Keratinocyte (primary cell): ENCODE results near the gene TECPR1. TPM values are rescaled to one million over a fixed set of nuclear protein-coding genes. Genes with fewer than 3 reads are reported as not detected.

Source experiments
- DNase-seq: peaks from one replicate; pipeline ENCODE4 v3.0.0-alpha.2; 2011; ENCODE audit warnings: low read depth, missing footprints, low spot score
- FAIRE-seq: peaks from 2 replicates; lab custom pipeline; 2011; peaks lifted over from hg19 to GRCh38; lab: Jason Lieb, UNC
- H2AFZ ChIP-seq: 2 replicates; pipeline ENCODE4 v1.6.0; 2012; ENCODE audit warnings: low read length, control low read depth, inconsistent platforms; ENCODE audit not compliant: control insufficient read depth
- H3K27ac ChIP-seq: 2 replicates; pipeline ENCODE4 v1.5.1; 2011; ENCODE audit warnings: low read length; ENCODE audit not compliant: control insufficient read depth, insufficient read depth
- H3K27me3 ChIP-seq: 3 replicates; pipeline ENCODE4 v1.6.0; 2011; ENCODE audit warnings: low read length; ENCODE audit not compliant: control insufficient read depth, insufficient read depth; ENCODE audit errors: extremely low read depth
- H3K36me3 ChIP-seq, 2 experiments: 2 replicates in 1 of 2; 3 replicates in 1 of 2; pipeline ENCODE4 v1.5.1; 2011; ENCODE audit warnings: low read length in 2 of 2, mild to moderate bottlenecking in 1 of 2; ENCODE audit not compliant: control insufficient read depth in 2 of 2, insufficient read depth in 2 of 2; ENCODE audit errors: extremely low read depth in 1 of 2
- H3K4me1 ChIP-seq: 3 replicates; pipeline ENCODE4 v1.5.1; 2011; ENCODE audit warnings: low read length; ENCODE audit not compliant: control insufficient read depth, insufficient read depth; ENCODE audit errors: extremely low read depth
- H3K4me2 ChIP-seq: 3 replicates; pipeline ENCODE4 v1.6.0; 2011; ENCODE audit warnings: low read depth, low read length; ENCODE audit not compliant: control insufficient read depth, insufficient read depth; ENCODE audit errors: extremely low read depth
- H3K4me3 ChIP-seq, 3 experiments: fragments of 200-600 bp in 1 of 3; sonication (generic) in 1 of 3; 2 replicates in 2 of 3; 3 replicates in 1 of 3; pipeline ENCODE4 v1.5.1; 2011 to 2016; ENCODE audit warnings: low read length in 3 of 3, mild to moderate bottlenecking in 3 of 3, control low read depth in 2 of 3, inconsistent platforms in 1 of 3, low read depth in 1 of 3, mixed read lengths in 1 of 3, mixed run types in 1 of 3, moderate library complexity in 1 of 3; ENCODE audit not compliant: control insufficient read depth in 2 of 3, insufficient read depth in 2 of 3; ENCODE audit errors: extremely low read depth in 1 of 3
- H3K79me2 ChIP-seq: 2 replicates; pipeline ENCODE4 v1.6.0; 2012; ENCODE audit warnings: low read length; ENCODE audit not compliant: control insufficient read depth, insufficient read depth
- H3K9ac ChIP-seq: 3 replicates; pipeline ENCODE4 v1.6.0; 2011; ENCODE audit warnings: low read length; ENCODE audit not compliant: control insufficient read depth, insufficient read depth; ENCODE audit errors: extremely low read depth
- H3K9me1 ChIP-seq: 3 replicates; pipeline ENCODE4 v1.6.0; 2011; ENCODE audit warnings: low read length; ENCODE audit not compliant: control insufficient read depth, insufficient read depth; ENCODE audit errors: extremely low read depth
- H3K9me3 ChIP-seq: 2 replicates; pipeline ENCODE4 v1.5.1; 2012; ENCODE audit warnings: low read depth, low read length; ENCODE audit not compliant: control insufficient read depth
- H4K20me1 ChIP-seq: 3 replicates; pipeline ENCODE4 v1.6.0; 2011; ENCODE audit warnings: low read length; ENCODE audit not compliant: control insufficient read depth, insufficient read depth; ENCODE audit errors: extremely low read depth
- CTCF ChIP-seq, 3 experiments: IDR thresholded peaks in 1 of 3; conservative IDR thresholded peaks in 1 of 3; optimal IDR thresholded peaks in 1 of 3; 2 replicates in 2 of 3; 3 replicates in 1 of 3; pipeline versions ENCODE3 to v1.5.1; 2011; ENCODE audit warnings: low read length in 3 of 3, mild to moderate bottlenecking in 3 of 3, moderate library complexity in 2 of 3, control low read depth in 1 of 3, inconsistent platforms in 1 of 3; ENCODE audit not compliant: insufficient read depth in 2 of 3; ENCODE audit errors: extremely low read depth in 1 of 3
- EZH2 ChIP-seq: IDR thresholded peaks from one replicate; pipeline ENCODE4 v1.6.1; 2012; ENCODE audit warnings: inconsistent platforms, mild to moderate bottlenecking, low read length, moderate library complexity
- dilution Hi-C: fragments of 300-500 bp; cut with MboI; formaldehyde crosslinking; loops from one replicate; pipeline ENCODE4 v1.7.0; 2020; ENCODE audit warnings: low sequenced_read_pairs; ENCODE audit not compliant: extremely low pct_ligation_motif_present
- polyA plus RNA-seq, 5 experiments: library from polyadenylated mRNA; depleted of rRNA in 3 of 5; stranded (reverse) in 3 of 5; stranded (forward) in 1 of 5; unstranded in 1 of 5; fragments of >200 nt; gene quantifications; 1 replicate in 1 of 5; 2 replicates in 3 of 5; 3 replicates in 1 of 5; pipeline versions ENCODE4 v1.2.1 to v1.2.3, GENCODE V29; 2011 to 2012; ENCODE audit warnings: missing spikeins in 2 of 5, low read depth in 1 of 5, low replicate concordance in 1 of 5

The TECPR1 gene
- polyA plus RNA-seq, 1 donor (not counting 4 experiments of a cell fraction or from before 2014, with no cell fraction given) = 2.4 TPM

- H3K79me2 ChIP-seq = no peaks in the 10 kb centered on the region
- H3K27ac ChIP-seq = no peak overlapping the region
- H3K4me2 ChIP-seq = no peak overlapping the region
- no peaks in the 10 kb centered on the region for H3K9me1 ChIP-seq
- no peak overlapping the region for H3K9ac ChIP-seq
- peaks cover 3% of the 10 kb centered on the region for H3K4me1 ChIP-seq
- no peaks in the 10 kb centered on the region for H3K9me3 ChIP-seq
- no peak for DNase-seq
- dilution Hi-C loops = no loop called here
- TF ChIP-seq EZH2 = no peak
- no peak for TF ChIP-seq CTCF (optimal IDR thresholded peaks at IDR 0.05 in 1 of 3, IDR thresholded peaks at IDR 0.05 in 1 of 3, conservative IDR thresholded peaks at IDR 0.05 in 1 of 3; ENCODE audit: extremely low read depth in 1 of 3, insufficient read depth in 2 of 3, low read length in 3 of 3)
- H3K27me3 ChIP-seq = no peaks in the 10 kb centered on the region
- no peak overlapping the region for H3K4me3 ChIP-seq
- no peak overlapping the region for H2AFZ ChIP-seq
- peaks cover 0 to 7% of the 10 kb centered on the region in 2 experiments for H3K36me3 ChIP-seq
- H4K20me1 ChIP-seq = no peaks in the 10 kb centered on the region
- no peak for FAIRE-seq
Observed at GRCh38 chr7:98185101-98185500, 66.9 kb downstream of the TECPR1 start.

GRCh38 chr7:98180751-98181150 lies 71.3 kb downstream of the TECPR1 start:
- Histone ChIP-seq H3K79me2 (no peaks in the 10 kb centered on the region), H3K9me1 (no peaks in the 10 kb centered on the region), H3K27me3 (no peaks in the 10 kb centered on the region), H3K9me3 (no peaks in the 10 kb centered on the region), H3K4me1 (peaks cover 16% of the 10 kb centered on the region), H2AFZ (no peak overlapping the region), H3K4me2 (no peak overlapping the region), H3K36me3 (peaks cover 1 to 3% of the 10 kb centered on the region in 2 experiments), H4K20me1 (no peaks in the 10 kb centered on the region), H3K4me3 (no peak overlapping the region), H3K9ac (no peak overlapping the region), H3K27ac (no peak overlapping the region)
- dilution Hi-C loops = no loop called here
- FAIRE-seq (no peak), DNase-seq (no peak)
- TF ChIP-seq EZH2 = no peak
- TF ChIP-seq CTCF (optimal IDR thresholded peaks at IDR 0.05 in 1 of 3, IDR thresholded peaks at IDR 0.05 in 1 of 3, conservative IDR thresholded peaks at IDR 0.05 in 1 of 3; ENCODE audit: extremely low read depth in 1 of 3, insufficient read depth in 2 of 3, low read length in 3 of 3) = no peak
